H1 (cell line): ENCODE measurements around the gene OPRD1. TPM values are rescaled to one million over a fixed set of nuclear protein-coding genes. Genes with fewer than 3 reads are reported as not detected.

Experiments
- CTCF ChIA-PET: fragments of 300-600 bp; sonication (Branson Sonifier 250); formaldehyde crosslinking; loops from one replicate; lab custom pipeline; 2021; ENCODE audit not compliant: partially characterized antibody; lab: Charles Lee
- POLR2A ChIA-PET: fragments of 300-600 bp; sonication (Branson Sonifier 250); formaldehyde crosslinking; loops from one replicate; lab custom pipeline; 2021; ENCODE audit warnings: inconsistent platforms; ENCODE audit not compliant: partially characterized antibody; lab: Charles Lee
- DNase-seq, 2 experiments: peaks; one replicate each; pipeline versions ENCODE4 v3.0.0 to v3.0.0-alpha.2; 2010 to 2022; ENCODE audit warnings: low spot score in 2 of 2, low read depth in 1 of 2, mixed read lengths in 1 of 2
- FAIRE-seq: peaks from 2 replicates; lab custom pipeline; 2011; peaks lifted over from hg19 to GRCh38; lab: Jason Lieb, UNC
- H2AFZ ChIP-seq: 2 replicates; pipeline ENCODE4 v1.8.1; 2012; ENCODE audit warnings: low read length, inconsistent platforms
- H2AK5ac ChIP-seq: 2 replicates; pipeline ENCODE4 v1.6.1; 2013; ENCODE audit warnings: low read depth, low read length
- H2BK120ac ChIP-seq: replicated peaks from 2 replicates; pipeline ENCODE3; 2013; ENCODE audit warnings: low read depth, low read length, inconsistent platforms
- H2BK12ac ChIP-seq: 2 replicates; pipeline ENCODE4 v1.6.1; 2013; ENCODE audit warnings: low read depth, low read length
- H2BK15ac ChIP-seq: 2 replicates; pipeline ENCODE4 v1.6.1; 2013; ENCODE audit warnings: low read length
- H2BK20ac ChIP-seq: 2 replicates; pipeline ENCODE4 v1.6.1; 2013; ENCODE audit warnings: low read length
- H2BK5ac ChIP-seq: 2 replicates; pipeline ENCODE4 v1.6.1; 2013; ENCODE audit warnings: low read depth, low read length
- H3K14ac ChIP-seq: 2 replicates; pipeline ENCODE4 v1.6.1; 2013; ENCODE audit warnings: inconsistent platforms; ENCODE audit not compliant: insufficient read length
- H3K18ac ChIP-seq: 2 replicates; pipeline ENCODE4 v1.6.1; 2013; ENCODE audit warnings: low read length; ENCODE audit errors: extremely low read depth
- H3K23ac ChIP-seq: 2 replicates; pipeline ENCODE4 v1.6.1; 2013; ENCODE audit warnings: inconsistent platforms; ENCODE audit not compliant: insufficient read length
- H3K23me2 ChIP-seq: 2 replicates; pipeline ENCODE4 v1.6.1; 2013; ENCODE audit warnings: low read depth, low read length
- H3K27ac ChIP-seq: 2 replicates; pipeline ENCODE4 v1.6.1; 2011; ENCODE audit warnings: low read depth, low read length, inconsistent platforms
- H3K27me3 ChIP-seq, 4 experiments: replicated peaks in 1 of 4; 1 replicate in 1 of 4; 2 replicates in 3 of 4; pipeline versions ENCODE4 v1.6.1 to v1.8.1; 2011 to 2013; ENCODE audit warnings: low read length in 3 of 4, mild to moderate bottlenecking in 3 of 4, inconsistent platforms in 2 of 4, mixed read lengths in 2 of 4, moderate library complexity in 1 of 4; ENCODE audit not compliant: control insufficient read depth in 3 of 4, insufficient read depth in 3 of 4; ENCODE audit errors: extremely low read depth in 1 of 4
- H3K36me3 ChIP-seq, 4 experiments: 2 replicates each; pipeline versions ENCODE4 v1.6.1 to v1.8.1; 2011 to 2013; ENCODE audit warnings: mild to moderate bottlenecking in 4 of 4, low read length in 3 of 4, moderate library complexity in 2 of 4, control low read depth in 1 of 4, inconsistent platforms in 1 of 4; ENCODE audit not compliant: insufficient read depth in 4 of 4, control insufficient read depth in 2 of 4
- H3K4ac ChIP-seq: replicated peaks from 2 replicates; pipeline ENCODE3; 2013; ENCODE audit warnings: low read length, low read depth, mixed read lengths, inconsistent platforms; ENCODE audit not compliant: insufficient read length
- H3K4me1 ChIP-seq, 4 experiments: replicated peaks in 1 of 4; 1 replicate in 1 of 4; 2 replicates in 3 of 4; pipeline versions ENCODE4 v1.6.1 to v1.8.1; 2011 to 2013; ENCODE audit warnings: low read length in 3 of 4, inconsistent platforms in 2 of 4, mixed read lengths in 1 of 4; ENCODE audit not compliant: insufficient read depth in 4 of 4, control insufficient read depth in 3 of 4
- H3K4me2 ChIP-seq, 2 experiments: 2 replicates each; pipeline versions ENCODE4 v1.6.1 to v1.8.1; 2011 to 2013; ENCODE audit warnings: low read depth in 2 of 2, low read length in 2 of 2, control low read depth in 1 of 2, inconsistent platforms in 1 of 2, mild to moderate bottlenecking in 1 of 2; ENCODE audit not compliant: insufficient read depth in 1 of 2
- H3K4me3 ChIP-seq, 4 experiments: fragments of 200-600, 300-600 bp in 1 of 4; sonication (generic), shearing (Covaris generic), sonication (Bioruptor Twin) in 1 of 4; 2 replicates each; pipeline versions ENCODE4 v1.5.1 to v1.8.1; 2011 to 2016; ENCODE audit warnings: low read length in 4 of 4, low read depth in 3 of 4, control low read depth in 2 of 4, inconsistent platforms in 2 of 4, mild to moderate bottlenecking in 2 of 4, mixed read lengths in 1 of 4, moderate library complexity in 1 of 4; ENCODE audit not compliant: insufficient read depth in 2 of 4; ENCODE audit errors: extremely low read depth in 1 of 4
- H3K56ac ChIP-seq: replicated peaks from 2 replicates; pipeline ENCODE3; 2013; ENCODE audit warnings: low read depth, mild to moderate bottlenecking, mixed read lengths, low read length, inconsistent platforms; ENCODE audit not compliant: insufficient read length
- H3K79me1 ChIP-seq: 2 replicates; pipeline ENCODE4 v1.6.1; 2013; ENCODE audit warnings: low read depth, low read length, control low read depth
- H3K79me2 ChIP-seq, 2 experiments: 2 replicates each; pipeline versions ENCODE4 v1.6.1 to v1.8.1; 2012 to 2013; ENCODE audit warnings: low read length in 2 of 2, mild to moderate bottlenecking in 2 of 2, inconsistent platforms in 1 of 2; ENCODE audit not compliant: insufficient read depth in 2 of 2, control insufficient read depth in 1 of 2
- H3K9ac ChIP-seq, 4 experiments: replicated peaks in 1 of 4; 1 replicate in 1 of 4; 2 replicates in 3 of 4; pipeline versions ENCODE4 v1.6.1 to v1.8.1; 2011 to 2013; ENCODE audit warnings: low read depth in 3 of 4, low read length in 3 of 4, control low read depth in 2 of 4, mild to moderate bottlenecking in 2 of 4, moderate library complexity in 2 of 4, inconsistent platforms in 1 of 4; ENCODE audit errors: extremely low read depth in 1 of 4
- H3K9me3 ChIP-seq, 2 experiments: 2 replicates each; pipeline versions ENCODE4 v1.6.1 to v1.8.1; 2012 to 2013; ENCODE audit warnings: mild to moderate bottlenecking in 2 of 2, moderate library complexity in 2 of 2, control low read depth in 1 of 2, inconsistent platforms in 1 of 2, low read depth in 1 of 2, low read length in 1 of 2, mixed read lengths in 1 of 2; ENCODE audit not compliant: insufficient read depth in 2 of 2
- H4K20me1 ChIP-seq, 2 experiments: replicated peaks in 1 of 2; 2 replicates each; pipeline versions ENCODE3 to v1.8.1; 2011 to 2013; ENCODE audit warnings: inconsistent platforms in 2 of 2, low read length in 2 of 2, mild to moderate bottlenecking in 1 of 2; ENCODE audit not compliant: insufficient read depth in 2 of 2, control insufficient read depth in 1 of 2
- H4K5ac ChIP-seq: 2 replicates; pipeline ENCODE4 v1.6.1; 2013; ENCODE audit warnings: low read length, low read depth, mixed read lengths, inconsistent platforms; ENCODE audit not compliant: insufficient read length
- H4K8ac ChIP-seq: 2 replicates; pipeline ENCODE4 v1.8.0; 2013; ENCODE audit warnings: mild to moderate bottlenecking, moderate library complexity, low read length, inconsistent platforms; ENCODE audit not compliant: insufficient read depth; ENCODE audit errors: extremely low read depth
- H4K91ac ChIP-seq: replicated peaks from 2 replicates; pipeline ENCODE3; 2013; ENCODE audit warnings: low read length, mixed read lengths, inconsistent platforms; ENCODE audit not compliant: insufficient read length
- BRCA1 ChIP-seq: IDR thresholded peaks from 2 replicates; pipeline ENCODE4 v1.6.1; 2012; ENCODE audit warnings: low read depth, low read length, improper control_type of control experiment
- CEBPB ChIP-seq: IDR thresholded peaks from 2 replicates; pipeline ENCODE4 v1.6.1; 2012; ENCODE audit warnings: low read depth, low read length
- CREB1 ChIP-seq: IDR thresholded peaks from 2 replicates; pipeline ENCODE4 v1.6.1; 2012; ENCODE audit warnings: inconsistent platforms
- E2F6 ChIP-seq: IDR thresholded peaks from 2 replicates; pipeline ENCODE4 v1.6.1; 2012; ENCODE audit warnings: inconsistent platforms
- GTF2F1 ChIP-seq: IDR thresholded peaks from 2 replicates; pipeline ENCODE4 v1.6.1; 2012; ENCODE audit warnings: low read depth, low read length, improper control_type of control experiment, borderline replicate concordance
- JUN ChIP-seq: IDR thresholded peaks from 2 replicates; pipeline ENCODE4 v1.6.1; 2011; ENCODE audit warnings: low read depth, mild to moderate bottlenecking, improper control_type of control experiment, low read length
- KDM1A ChIP-seq: fragments of 200-600, 300-600 bp; sonication (generic); IDR thresholded peaks from 2 replicates; pipeline ENCODE4 v1.7.1; 2016; ENCODE audit warnings: mild to moderate bottlenecking, low read length, borderline replicate concordance
- NRF1 ChIP-seq: IDR thresholded peaks from 2 replicates; pipeline ENCODE4 v1.6.1; 2011; ENCODE audit warnings: mild to moderate bottlenecking, low read depth, low read length, improper control_type of control experiment
- RAD21 ChIP-seq, 2 experiments: IDR thresholded peaks in 1 of 2; conservative IDR thresholded peaks in 1 of 2; 2 replicates each; pipeline ENCODE4 v1.6.1; 2011; ENCODE audit warnings: low read depth in 2 of 2, low read length in 2 of 2, improper control_type of control experiment in 1 of 2, inconsistent platforms in 1 of 2, mild to moderate bottlenecking in 1 of 2, moderate library complexity in 1 of 2
- RFX5 ChIP-seq: IDR thresholded peaks from 2 replicates; pipeline ENCODE4 v1.6.1; 2011; ENCODE audit warnings: low read depth, low read length, improper control_type of control experiment, borderline replicate concordance
- RXRA ChIP-seq: IDR thresholded peaks from 2 replicates; pipeline ENCODE4 v1.6.1; 2011; ENCODE audit warnings: low read depth, mild to moderate bottlenecking, low read length, moderate library complexity; ENCODE audit not compliant: insufficient read depth
- TBP ChIP-seq: IDR thresholded peaks from 2 replicates; pipeline ENCODE4 v1.6.1; 2011; ENCODE audit warnings: low read depth, low read length, improper control_type of control experiment
- WGBS, 2 experiments: shearing (Covaris generic) in 1 of 2; methylation state at CpG; one replicate each; pipeline versions ENCODE4 v1.1.6 to v1.1.7; 2013 to 2015; ENCODE audit warnings: low lambda C conversion rate in 2 of 2, mixed read lengths in 2 of 2, inconsistent platforms in 1 of 2, low coverage in 1 of 2, missing lambda C conversion rate in 1 of 2; ENCODE audit not compliant: insufficient replicate concordance in 2 of 2, insufficient coverage in 1 of 2, insufficient read length in 1 of 2; ENCODE audit errors: extremely low coverage in 1 of 2, missing lambda C conversion rate in 1 of 2; 5-methylcytosine and 5-hydroxymethylcytosine counted together
- polyA plus RNA-seq, 7 experiments: library from polyadenylated mRNA; depleted of rRNA in 3 of 7; stranded (reverse) in 5 of 7; unstranded in 2 of 7; fragments of >200 nt in 5 of 7; fragments of 200-250 nt in 2 of 7; gene quantifications; 1 replicate in 5 of 7; 2 replicates in 1 of 7; 4 replicates in 1 of 7; pipeline versions ENCODE4 v1.2.1 to v1.2.3, GENCODE V29; 2011 to 2013; ENCODE audit warnings: missing spikeins in 2 of 7, mixed read lengths in 2 of 7
- total RNA-seq: library from RNA; stranded (reverse); fragmentation: NEBNext Ultra II Directional; extraction: Animal tissue kit (Norgen Biotek cat#: 25700); gene quantifications from 2 replicates; pipeline ENCODE4 v1.2.1, GENCODE V29; 2021

OPRD1 gene
- total and polyA plus RNA-seq, 2 of the 8 experiments (the other 6 are each of a cell fraction or from before 2014, with no cell fraction given), result 2.6 to 3.7 TPM

DNA sequence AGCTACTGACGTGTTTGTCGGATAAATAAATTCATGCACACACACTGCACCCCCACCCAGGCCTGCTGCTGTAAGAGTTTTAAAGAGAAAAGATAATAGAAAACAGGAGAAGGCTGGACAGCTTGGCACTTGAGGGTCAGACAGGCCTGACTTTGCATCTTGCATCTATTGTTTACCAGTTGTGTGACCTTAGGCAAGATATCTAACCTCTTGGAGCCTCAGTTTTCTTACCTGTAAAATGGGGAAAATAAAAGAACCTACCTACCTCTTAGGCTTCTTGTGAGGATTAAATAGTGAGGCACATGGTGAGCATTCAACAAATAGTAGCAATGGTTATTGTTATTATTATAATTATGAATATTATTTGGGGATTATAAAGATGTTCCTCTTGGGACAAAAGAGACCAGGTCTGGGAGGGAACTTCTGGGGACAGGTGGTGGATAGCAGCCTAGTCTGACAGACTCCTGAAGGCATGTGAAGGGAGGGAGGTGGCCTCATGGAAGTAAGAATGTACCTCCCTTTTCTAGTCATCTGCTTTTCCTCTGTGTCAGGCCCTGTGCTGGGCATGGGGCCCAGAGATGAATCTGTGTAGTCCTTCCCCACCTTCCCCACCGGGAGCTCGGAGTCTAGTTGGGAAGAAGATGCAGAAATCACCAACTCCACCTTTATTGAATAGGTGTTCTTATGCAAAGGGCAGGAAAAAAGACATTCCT is 84.1 kb downstream of the OPRD1 start:
- no peaks in the 10 kb centered on the region for H4K20me1 ChIP-seq
- H3K79me2 ChIP-seq, result no peaks in the 10 kb centered on the region
- no peak overlapping the region for H4K8ac ChIP-seq
- H2AK5ac ChIP-seq, result no peak overlapping the region
- H3K36me3 ChIP-seq, result no peaks in the 10 kb centered on the region
- no peak overlapping the region for H3K4me2 ChIP-seq
- H3K18ac ChIP-seq, result no peak overlapping the region
- H3K27me3 ChIP-seq, result no peaks in the 10 kb centered on the region
- H3K9ac ChIP-seq, result no peak overlapping the region
- H3K9me3 ChIP-seq, result no peaks in the 10 kb centered on the region
- H3K4me1 ChIP-seq, result peaks cover 0 to 3% (median 1%) of the 10 kb centered on the region in 4 experiments; a peak in 2 of 7 replicates
- no peak overlapping the region for H3K56ac ChIP-seq
- H3K23ac ChIP-seq, result no peak overlapping the region
- no peak overlapping the region for H4K91ac ChIP-seq
- no peak overlapping the region for H2BK120ac ChIP-seq
- CTCF ChIA-PET, result interaction anchor here (0.9 to 12.1 kb wide), 4 partner anchors 14 to 300 kb away, joined by 3 to 130 read pairs (median 8); no protein-coding TSS in a partner anchor
- FAIRE-seq, result no peak
- H3K14ac ChIP-seq, result no peak overlapping the region
- POLR2A ChIA-PET, result interaction anchor here (1.0 to 3.4 kb wide), 3 partner anchors 8 to 247 kb away, joined by 3 to 16 read pairs (median 4); partner anchors contain the start of genes EPB41 and RNU11
- DNase-seq, result no peak
- H3K23me2 ChIP-seq, result no peaks in the 10 kb centered on the region
- H2BK20ac ChIP-seq, result no peak overlapping the region
- H2AFZ ChIP-seq, result no peak overlapping the region
- no peak overlapping the region for H2BK15ac ChIP-seq
- no peak overlapping the region for H3K4ac ChIP-seq
- H2BK12ac ChIP-seq, result no peak overlapping the region
- no peak overlapping the region for H3K4me3 ChIP-seq
- no peak overlapping the region for H4K5ac ChIP-seq
- 97% methylated on average over 4 of the region's 4 CpGs; no CpG with 5 or more reads in 1 of the 2 experiments for WGBS, 2 experiments
- no peak overlapping the region for H2BK5ac ChIP-seq
- H3K27ac ChIP-seq, result no peak overlapping the region
- no peaks in the 10 kb centered on the region for H3K79me1 ChIP-seq
- no peak for TF ChIP-seq E2F6
- TF ChIP-seq RAD21 (IDR thresholded peaks at IDR 0.05 in 1 of 2, conservative IDR thresholded peaks at IDR 0.05 in 1 of 2; ENCODE audit: low read depth in 2 of 2, low read length in 2 of 2), result no peak
- no peak for TF ChIP-seq RFX5
- TF ChIP-seq NRF1, result no peak
- TF ChIP-seq GTF2F1, result no peak
- TF ChIP-seq JUN, result no peak
- TF ChIP-seq KDM1A, result no peak
- no peak for TF ChIP-seq TBP
- no peak for TF ChIP-seq BRCA1
- TF ChIP-seq CREB1, result no peak
- no peak for TF ChIP-seq RXRA
- TF ChIP-seq CEBPB, result no peak
